Stimulated activated CD8-positive, alpha-beta memory T cell treated with anti-CD3 and anti-CD28 coated beads, Interleukin-15, amount 100 ng/mL, for 24 hours (primary cell): ENCODE measurements around the gene SPDYE1.
"Not testable (repeated sequence)": the region's sequence is repeated elsewhere in the genome, so short reads cannot be mapped to it uniquely, and the experiment has no call there.

Experiments used
- DNase-seq: peaks from one replicate; pipeline ENCODE4 v3.0.0-alpha.2; 2020; ENCODE audit warnings: low read depth

The SPDYE1 gene

GRCh38 chr7:43992896-43993295 lies 4.8 kb upstream of the SPDYE1 start:
- DNase-seq: not testable (repeated sequence)

- DNase-seq: not testable (repeated sequence)
Observed at GRCh38 chr7:43994681-43995080, 3.0 kb upstream of the SPDYE1 start.

- not testable (repeated sequence) for DNase-seq
Observed at GRCh38 chr7:44012081-44012480, 14.4 kb downstream of the SPDYE1 start.

GRCh38 chr7:44015090-44015489 lies 17.4 kb downstream of the SPDYE1 start:
- not testable (repeated sequence) for DNase-seq

GRCh38 chr7:44018857-44019807 lies 21.4 kb downstream of the SPDYE1 start:
- DNase-seq: peak; percentile 96

- DNase-seq: not testable (repeated sequence)
Observed at GRCh38 chr7:44019825-44020224, 22.1 kb downstream of the SPDYE1 start.

- not testable (repeated sequence) for DNase-seq
Observed at GRCh38 chr7:44022069-44022468, 24.4 kb downstream of the SPDYE1 start.

- not testable (repeated sequence) for DNase-seq
Observed at GRCh38 chr7:44022796-44023467, 25.2 kb downstream of the SPDYE1 start.

GRCh38 chr7:44029433-44029832 lies 31.7 kb downstream of the SPDYE1 start:
- not testable (repeated sequence) for DNase-seq

GRCh38 chr7:44030029-44030428 lies 32.3 kb downstream of the SPDYE1 start:
- not testable (repeated sequence) for DNase-seq

- DNase-seq: not testable (repeated sequence)
Observed at GRCh38 chr7:44031319-44031718, 33.6 kb downstream of the SPDYE1 start.

- not testable (repeated sequence) for DNase-seq
Observed at GRCh38 chr7:44032031-44032430, 34.3 kb downstream of the SPDYE1 start.

- not testable (repeated sequence) for DNase-seq
Observed at GRCh38 chr7:44033971-44034844, 36.5 kb downstream of the SPDYE1 start.

GRCh38 chr7:44036364-44036763 lies 38.7 kb downstream of the SPDYE1 start:
- DNase-seq: not testable (repeated sequence)

- DNase-seq: not testable (repeated sequence)
Observed at GRCh38 chr7:44037951-44038350, 40.3 kb downstream of the SPDYE1 start.

- DNase-seq: not testable (repeated sequence)
Observed at GRCh38 chr7:44038553-44038952, 40.9 kb downstream of the SPDYE1 start.

- peak; percentile 41 for DNase-seq
Observed at GRCh38 chr7:44038961-44039558, 41.4 kb downstream of the SPDYE1 start.

GRCh38 chr7:44039800-44040492 lies 42.2 kb downstream of the SPDYE1 start:
- not testable (repeated sequence) for DNase-seq

- DNase-seq: not testable (repeated sequence)
Observed at GRCh38 chr7:44040493-44040891, 42.8 kb downstream of the SPDYE1 start.

- no peak for DNase-seq
Observed at GRCh38 chr7:44042221-44042620, 44.5 kb downstream of the SPDYE1 start.

GRCh38 chr7:44043902-44044301 lies 46.2 kb downstream of the SPDYE1 start:
- no peak for DNase-seq
